OCI-LY7 (cell line): ENCODE results near the gene KHDC1. TPM values are rescaled to one million over a fixed set of nuclear protein-coding genes. Genes with fewer than 3 reads are reported as not detected.

Experiments
- BruUV-seq: library from RNA; stranded (reverse); fragments of 400-500 nt; replicated peaks from 2 replicates; lab custom pipeline; 2021; lab: Mats Ljungman, UMichigan
- CTCF ChIA-PET: fragments of 300-600 bp; sonication (Branson Sonifier 250); formaldehyde crosslinking; loops from one replicate; lab custom pipeline; 2022; ENCODE audit warnings: antibody characterized with exemption; ENCODE audit not compliant: unreplicated experiment; lab: Charles Lee
- POLR2A ChIA-PET: fragments of 300-600 bp; sonication (Branson Sonifier 250); formaldehyde crosslinking; loops from one replicate; lab custom pipeline; 2022; ENCODE audit warnings: antibody characterized with exemption; lab: Charles Lee
- DNase-seq: peaks from one replicate; pipeline ENCODE4 v3.0.0-alpha.2; 2015; ENCODE audit warnings: low spot score
- H2AFZ ChIP-seq: fragments of 200-600 bp; sonication (generic), shearing (Covaris generic); 2 replicates; pipeline ENCODE4 v1.6.1; 2014; ENCODE audit warnings: mild to moderate bottlenecking, antibody characterized with exemption, low read length, moderate library complexity
- H3K27ac ChIP-seq: fragments of 200-600 bp; sonication (generic); 2 replicates; pipeline ENCODE4 v1.5.1; 2014; ENCODE audit warnings: mixed run types, low read depth, mild to moderate bottlenecking, moderate library complexity, low read length, inconsistent platforms; ENCODE audit not compliant: poor library complexity, severe bottlenecking
- H3K36me3 ChIP-seq: fragments of 200-600 bp; sonication (generic); 2 replicates; pipeline ENCODE4 v1.6.1; 2014; ENCODE audit warnings: mild to moderate bottlenecking, antibody characterized with exemption, low read length, moderate library complexity, mixed read lengths; ENCODE audit not compliant: insufficient read depth
- H3K4me1 ChIP-seq: fragments of 200-600 bp; sonication (generic); 2 replicates; pipeline ENCODE4 v1.5.1; 2014; ENCODE audit warnings: mild to moderate bottlenecking, low read length; ENCODE audit not compliant: insufficient read depth, poor library complexity, severe bottlenecking
- H3K4me2 ChIP-seq: fragments of 200-600 bp; sonication (generic); 2 replicates; pipeline ENCODE4 v1.6.1; 2014; ENCODE audit warnings: mild to moderate bottlenecking, low read length
- H3K4me3 ChIP-seq: fragments of 200-600 bp; sonication (generic); 2 replicates; pipeline ENCODE4 v1.5.1; 2014; ENCODE audit warnings: mild to moderate bottlenecking, low read depth, low read length; ENCODE audit not compliant: poor library complexity, severe bottlenecking
- H3K79me2 ChIP-seq: fragments of 200-600 bp; sonication (generic); 2 replicates; pipeline ENCODE4 v1.6.1; 2016; ENCODE audit warnings: low read depth, mild to moderate bottlenecking, low read length, moderate library complexity, mixed read lengths; ENCODE audit not compliant: insufficient read depth
- H3K9me2 ChIP-seq: fragments of 200-600 bp; sonication (generic); 2 replicates; pipeline ENCODE4 v1.6.1; 2016; ENCODE audit warnings: mild to moderate bottlenecking, low read length, mixed read lengths; ENCODE audit not compliant: insufficient read depth
- H3K9me3 ChIP-seq: fragments of 200-600 bp; sonication (generic); 2 replicates; pipeline ENCODE4 v1.6.1; 2014; ENCODE audit warnings: mild to moderate bottlenecking, mixed run types, low read length, mixed read lengths
- H4K20me1 ChIP-seq: fragments of 200-600 bp; sonication (generic); 2 replicates; pipeline ENCODE4 v1.6.1; 2014; ENCODE audit warnings: mild to moderate bottlenecking, antibody characterized with exemption, low read length, moderate library complexity, mixed read lengths; ENCODE audit not compliant: insufficient read depth
- EZH2phosphoT487 ChIP-seq: fragments of 200-600 bp; sonication (generic); IDR thresholded peaks from 2 replicates; pipeline ENCODE4 v1.6.1; 2018; ENCODE audit warnings: low read depth, borderline replicate concordance, mild to moderate bottlenecking, mixed run types, antibody characterized with exemption, low read length, moderate library complexity, mixed read lengths
- intact Hi-C: fragments of 100-400 bp; cut with micrococcal nuclease; formaldehyde crosslinking; loops from one replicate; pipeline ENCODE4 v1.10.0; 2022; ENCODE audit not compliant: unreplicated experiment
- total RNA-seq, 2 experiments: library from RNA; depleted of rRNA in 1 of 2; stranded (reverse); fragments of >200 nt in 1 of 2; shearing (Covaris generic) in 1 of 2; gene quantifications; 2 replicates each; pipeline ENCODE4 v1.2.3, GENCODE V29; 2014 to 2022
- TF ChIP-seq, protein P1 (sequence below): fragments of 200-600 bp; sonication (generic); conservative IDR thresholded peaks from 2 replicates; pipeline ENCODE4 v1.5.1; 2014; ENCODE audit warnings: mild to moderate bottlenecking, antibody characterized with exemption, low read length, moderate library complexity, mixed read lengths

Gene KHDC1
- total RNA-seq, 2 experiments from 2014 or later = 16.2 to 22.3 TPM

DNA sequence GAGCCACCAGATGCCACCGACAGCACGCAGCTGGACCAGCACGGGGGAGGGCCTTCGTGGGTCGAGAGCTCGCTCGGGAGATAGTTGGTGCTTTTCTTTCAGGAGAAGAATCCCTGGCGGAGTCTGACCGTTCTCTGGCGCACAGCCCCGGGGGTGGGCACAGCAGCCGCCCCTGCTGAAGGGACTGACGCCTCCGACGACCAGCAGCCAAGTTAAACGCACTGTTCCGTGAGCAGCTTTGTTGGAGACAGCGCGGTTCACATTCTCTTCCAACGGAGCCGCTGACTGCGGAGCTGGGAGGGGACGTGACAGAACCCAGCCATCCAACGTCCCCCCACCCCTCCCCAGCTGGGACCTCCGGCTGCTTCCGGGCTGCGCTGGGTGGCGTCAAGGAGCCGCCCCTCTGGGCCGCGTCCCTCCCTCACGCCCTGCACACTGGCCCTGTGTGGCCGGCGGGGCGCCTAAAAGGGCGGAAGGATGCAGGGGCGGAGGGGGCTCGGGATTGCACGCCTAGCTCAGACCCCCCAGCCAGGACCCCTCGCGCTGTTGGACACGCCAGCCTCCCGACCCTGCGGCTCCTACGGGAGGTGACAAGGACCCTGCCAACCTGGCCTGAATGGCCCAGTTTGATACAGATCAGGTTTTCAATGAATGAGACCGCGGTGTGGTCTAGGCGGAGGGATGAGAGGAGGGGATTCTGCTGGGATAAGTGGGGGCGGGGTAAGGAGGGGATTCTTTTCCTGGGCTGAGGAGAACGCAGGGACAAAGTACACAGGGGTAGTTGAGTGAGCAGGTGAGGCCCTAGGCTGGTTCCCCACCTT is 36.4 kb upstream of the KHDC1 start:
- POLR2A ChIA-PET = interaction anchor here (0.6 kb wide), 1 partner anchor 8 kb away, joined by 3 read pairs; no protein-coding TSS in a partner anchor
- intact Hi-C loops = no loop called here
- CTCF ChIA-PET = no interaction called here
- TF ChIP-seq, protein P1, sequence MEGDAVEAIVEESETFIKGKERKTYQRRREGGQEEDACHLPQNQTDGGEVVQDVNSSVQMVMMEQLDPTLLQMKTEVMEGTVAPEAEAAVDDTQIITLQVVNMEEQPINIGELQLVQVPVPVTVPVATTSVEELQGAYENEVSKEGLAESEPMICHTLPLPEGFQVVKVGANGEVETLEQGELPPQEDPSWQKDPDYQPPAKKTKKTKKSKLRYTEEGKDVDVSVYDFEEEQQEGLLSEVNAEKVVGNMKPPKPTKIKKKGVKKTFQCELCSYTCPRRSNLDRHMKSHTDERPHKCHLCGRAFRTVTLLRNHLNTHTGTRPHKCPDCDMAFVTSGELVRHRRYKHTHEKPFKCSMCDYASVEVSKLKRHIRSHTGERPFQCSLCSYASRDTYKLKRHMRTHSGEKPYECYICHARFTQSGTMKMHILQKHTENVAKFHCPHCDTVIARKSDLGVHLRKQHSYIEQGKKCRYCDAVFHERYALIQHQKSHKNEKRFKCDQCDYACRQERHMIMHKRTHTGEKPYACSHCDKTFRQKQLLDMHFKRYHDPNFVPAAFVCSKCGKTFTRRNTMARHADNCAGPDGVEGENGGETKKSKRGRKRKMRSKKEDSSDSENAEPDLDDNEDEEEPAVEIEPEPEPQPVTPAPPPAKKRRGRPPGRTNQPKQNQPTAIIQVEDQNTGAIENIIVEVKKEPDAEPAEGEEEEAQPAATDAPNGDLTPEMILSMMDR = no peak
- TF ChIP-seq EZH2phosphoT487 = no peak
- Histone ChIP-seq H3K36me3 (peaks cover 93% of the 10 kb centered on the region), H3K79me2 (peaks cover 52% of the 10 kb centered on the region), H3K4me1 (peaks cover 15% of the 10 kb centered on the region), H3K4me2 (no peak overlapping the region), H3K9me2 (no peaks in the 10 kb centered on the region), H3K27ac (no peak overlapping the region), H2AFZ (no peak overlapping the region), H3K9me3 (peaks cover 5% of the 10 kb centered on the region; the same call in 1 of the 2 replicates), H4K20me1 (no peaks in the 10 kb centered on the region), H3K4me3 (no peak overlapping the region)
- no TSS peak for BruUV-seq
- no peak for DNase-seq

DNA sequence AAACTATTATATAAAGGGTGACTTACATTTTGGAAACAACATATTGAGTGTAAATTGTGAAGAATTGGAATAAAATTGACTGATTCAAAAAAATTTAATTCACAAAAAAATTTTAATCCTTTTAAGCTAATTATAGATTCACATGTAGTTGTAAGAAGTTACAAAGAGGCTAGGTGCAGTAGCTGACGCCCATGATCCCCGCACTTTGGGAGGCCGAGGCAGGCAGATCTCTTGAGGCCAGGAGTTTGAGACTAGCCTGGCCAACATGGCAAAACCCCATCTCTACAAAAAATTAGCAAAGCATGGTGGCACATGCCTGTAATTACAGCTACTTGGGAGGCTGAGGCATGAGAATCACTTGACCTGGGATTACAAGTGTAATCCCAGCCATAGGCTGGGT is 30.3 kb upstream of the KHDC1 start:
- Histone ChIP-seq H3K9me2 (no peaks in the 10 kb centered on the region), H3K9me3 (no peaks in the 10 kb centered on the region), H3K79me2 (peaks cover 20% of the 10 kb centered on the region; the same call in 1 of the 2 replicates), H3K4me1 (no peaks in the 10 kb centered on the region), H2AFZ (no peak overlapping the region), H3K4me3 (no peak overlapping the region), H3K27ac (no peak overlapping the region), H3K4me2 (no peak overlapping the region), H4K20me1 (no peaks in the 10 kb centered on the region), H3K36me3 (peaks cover 75% of the 10 kb centered on the region)
- POLR2A ChIA-PET = interaction anchor here (0.7 to 0.9 kb wide), 2 partner anchors 23 to 674 kb away, joined by 3 to 5 read pairs; no protein-coding TSS in a partner anchor
- intact Hi-C loops = no loop called here
- no peak for DNase-seq
- CTCF ChIA-PET = no interaction called here
- no TSS peak for BruUV-seq
- TF ChIP-seq EZH2phosphoT487 = no peak
- TF ChIP-seq, protein P1 = no peak

DNA sequence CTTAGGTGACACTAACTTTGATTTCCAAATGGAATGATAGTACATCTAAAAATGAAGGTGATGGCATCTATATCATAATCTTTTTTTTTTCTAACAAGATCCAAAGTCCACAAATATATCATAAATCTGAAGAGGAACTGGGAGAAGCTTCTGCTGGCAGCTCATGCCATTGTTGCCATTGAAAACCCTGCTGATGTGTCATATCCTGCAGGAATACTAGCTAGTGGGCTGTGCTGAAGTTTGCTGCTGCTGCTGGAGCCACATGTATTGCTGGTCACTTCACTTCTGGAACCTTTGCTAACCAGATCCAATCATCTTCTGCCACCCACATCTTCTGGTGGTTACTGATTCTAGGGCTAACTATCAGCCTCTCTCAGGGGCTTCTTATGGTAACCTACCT is 27.4 kb upstream of the KHDC1 start:
- Histone ChIP-seq H3K4me3 (no peak overlapping the region), H3K4me1 (no peaks in the 10 kb centered on the region), H3K9me2 (no peaks in the 10 kb centered on the region), H3K27ac (no peak overlapping the region), H3K36me3 (peaks cover 67% of the 10 kb centered on the region), H3K79me2 (0 out of 2 replicates have a peak, but pooled peaks cover 4% of the 10 kb centered on the region), H3K4me2 (no peak overlapping the region), H4K20me1 (no peaks in the 10 kb centered on the region), H2AFZ (no peak overlapping the region), H3K9me3 (no peaks in the 10 kb centered on the region)
- ChIA-PET CTCF (no interaction called here), POLR2A (interaction anchor here (0.6 to 1.7 kb wide), 2 partner anchors 14 to 75 kb away, joined by 3 to 5 read pairs; no protein-coding TSS in a partner anchor)
- no TSS peak for BruUV-seq
- no peak for DNase-seq
- no peak for TF ChIP-seq EZH2phosphoT487
- TF ChIP-seq, protein P1 = no peak
- intact Hi-C loops = no loop called here
